ENCODE results near the gene SUV39H1. TPM values are rescaled to one million over a fixed set of nuclear protein-coding genes. Genes with fewer than 3 reads are reported as not detected.

The SUV39H1 gene
- total and polyA plus RNA-seq, 2 donors (not counting 1 experiment from before 2014, with no cell fraction given) = 6.7 to 9.5 TPM

GRCh38 chrX:48700951-48701653 lies 4.6 kb downstream of the SUV39H1 start:
- WGBS (ENCODE audit: insufficient coverage) = 100% methylated on average over 1 of the region's 3 CpGs
- no peak for DNase-seq
- H3K27ac ChIP-seq (ENCODE audit: low read length in 2 of 2) = no peak overlapping the region
- no peaks in the 10 kb centered on the region for H4K20me1 ChIP-seq (ENCODE audit: control insufficient read depth, insufficient read depth, low read length, poor library complexity, severe bottlenecking)
- POLR2A ChIA-PET = no interaction called here
- Mint-ChIP-seq H3K9me3 (ENCODE audit: insufficient read depth) (no peaks in the 10 kb centered on the region), H3K4me1 (peaks cover 10% of the 10 kb centered on the region), H3K27ac (no peak overlapping the region), H3K4me3 (no peak overlapping the region), H3K27me3 (no peaks in the 10 kb centered on the region)
- CTCF ChIA-PET = no interaction called here
- H3K9ac ChIP-seq (ENCODE audit: low read length) = no peak overlapping the region
- intact Hi-C loops (cut with micrococcal nuclease) = no loop called here
- peaks cover 0 to 14% of the 10 kb centered on the region in 2 experiments for H3K36me3 ChIP-seq (replicated peaks in 1 of 2; ENCODE audit: control extremely low read depth in 1 of 2, control insufficient read depth in 1 of 2, extremely low read depth in 1 of 2, insufficient read depth in 2 of 2, low read length in 1 of 2)
- no peaks in the 10 kb centered on the region for H3K27me3 ChIP-seq (replicated peaks in 1 of 4; ENCODE audit: control extremely low read depth in 1 of 4, control insufficient read depth in 3 of 4, insufficient read depth in 4 of 4, low read length in 3 of 4)
- peaks cover 7% of the 10 kb centered on the region for H3K79me2 ChIP-seq (ENCODE audit: control insufficient read depth, insufficient read depth, low read length)
- no peak overlapping the region for H3K4me3 ChIP-seq (ENCODE audit: control extremely low read depth in 1 of 5, extremely low read depth in 1 of 5, insufficient read depth in 1 of 5, low read depth in 2 of 5, low read length in 4 of 5)
- TF ChIP-seq CTCF (IDR thresholded peaks at IDR 0.05) (no peak), EZH2 (IDR thresholded peaks at IDR 0.05; ENCODE audit: borderline replicate concordance, insufficient read depth, low read depth, low read length, poor library complexity, severe bottlenecking) (no peak)
- H3K4me2 ChIP-seq (replicated peaks; ENCODE audit: low read depth, low read length, poor library complexity, severe bottlenecking) = no peak overlapping the region
- no peak for ATAC-seq (ENCODE audit: low read depth)
- peaks cover 3 to 7% of the 10 kb centered on the region in 2 donors for H3K4me1 ChIP-seq (ENCODE audit: control insufficient read depth in 2 of 2, insufficient read depth in 2 of 2, low read length in 2 of 2)
- no peaks in the 10 kb centered on the region for H3K9me3 ChIP-seq (ENCODE audit: control extremely low read depth in 1 of 3, control insufficient read depth in 2 of 3, insufficient read depth in 1 of 3, low read length in 2 of 3)
- H2AFZ ChIP-seq (ENCODE audit: insufficient read depth, low read depth, low read length, poor library complexity, severe bottlenecking) = no peak overlapping the region

GRCh38 chrX:48702032-48702431 lies 5.5 kb downstream of the SUV39H1 start:
- H3K4me1 ChIP-seq (ENCODE audit: control insufficient read depth in 2 of 2, insufficient read depth in 2 of 2, low read length in 2 of 2) = peaks cover 3 to 5% of the 10 kb centered on the region in 2 donors

More at GRCh38 chrX:48702032-48702431, 5.5 kb downstream of the SUV39H1 start:
- no peak overlapping the region for H3K4me3 ChIP-seq (ENCODE audit: control extremely low read depth in 1 of 5, extremely low read depth in 1 of 5, insufficient read depth in 1 of 5, low read depth in 2 of 5, low read length in 4 of 5)
- Mint-ChIP-seq H3K27ac (no peak overlapping the region), H3K4me3 (no peak overlapping the region), H3K9me3 (ENCODE audit: insufficient read depth) (no peaks in the 10 kb centered on the region), H3K27me3 (no peaks in the 10 kb centered on the region), H3K4me1 (peaks cover 6% of the 10 kb centered on the region)
- no peak for TF ChIP-seq CTCF (IDR thresholded peaks at IDR 0.05)
- no peak for TF ChIP-seq EZH2 (IDR thresholded peaks at IDR 0.05; ENCODE audit: borderline replicate concordance, insufficient read depth, low read depth, low read length, poor library complexity, severe bottlenecking)
- DNase-seq (no peak), ATAC-seq (ENCODE audit: low read depth) (no peak)
- intact Hi-C loops (cut with micrococcal nuclease) = no loop called here
- no peak overlapping the region for H3K4me2 ChIP-seq (replicated peaks; ENCODE audit: low read depth, low read length, poor library complexity, severe bottlenecking)
- no peaks in the 10 kb centered on the region for H4K20me1 ChIP-seq (ENCODE audit: control insufficient read depth, insufficient read depth, low read length, poor library complexity, severe bottlenecking)
- ChIA-PET POLR2A (no interaction called here), CTCF (no interaction called here)
- H3K79me2 ChIP-seq (ENCODE audit: control insufficient read depth, insufficient read depth, low read length) = peaks cover 4% of the 10 kb centered on the region
- no peaks in the 10 kb centered on the region for H3K27me3 ChIP-seq (replicated peaks in 1 of 4; ENCODE audit: control extremely low read depth in 1 of 4, control insufficient read depth in 3 of 4, insufficient read depth in 4 of 4, low read length in 3 of 4)
- no peak overlapping the region for H3K9ac ChIP-seq (ENCODE audit: low read length)
- no peak overlapping the region for H3K27ac ChIP-seq (ENCODE audit: low read length in 2 of 2)
- H3K36me3 ChIP-seq (replicated peaks in 1 of 2; ENCODE audit: control extremely low read depth in 1 of 2, control insufficient read depth in 1 of 2, extremely low read depth in 1 of 2, insufficient read depth in 2 of 2, low read length in 1 of 2) = peaks cover 0 to 14% of the 10 kb centered on the region in 2 experiments
- WGBS (ENCODE audit: insufficient coverage) = 100% methylated on average over 1 of the region's 2 CpGs
- H3K9me3 ChIP-seq (ENCODE audit: control extremely low read depth in 1 of 3, control insufficient read depth in 2 of 3, insufficient read depth in 1 of 3, low read length in 2 of 3) = no peaks in the 10 kb centered on the region
- H2AFZ ChIP-seq (ENCODE audit: insufficient read depth, low read depth, low read length, poor library complexity, severe bottlenecking) = no peak overlapping the region
